Kidney tubule cell (primary cell): ENCODE results near the gene TRERF1.
A peak's percentile ranks its signal among the peaks of the same experiment; 100 is the strongest.

Experiments
- DNase-seq: peaks from one replicate; pipeline ENCODE4 v3.0.0-alpha.2; 2018; ENCODE audit warnings: low spot score

The TRERF1 gene

DNA sequence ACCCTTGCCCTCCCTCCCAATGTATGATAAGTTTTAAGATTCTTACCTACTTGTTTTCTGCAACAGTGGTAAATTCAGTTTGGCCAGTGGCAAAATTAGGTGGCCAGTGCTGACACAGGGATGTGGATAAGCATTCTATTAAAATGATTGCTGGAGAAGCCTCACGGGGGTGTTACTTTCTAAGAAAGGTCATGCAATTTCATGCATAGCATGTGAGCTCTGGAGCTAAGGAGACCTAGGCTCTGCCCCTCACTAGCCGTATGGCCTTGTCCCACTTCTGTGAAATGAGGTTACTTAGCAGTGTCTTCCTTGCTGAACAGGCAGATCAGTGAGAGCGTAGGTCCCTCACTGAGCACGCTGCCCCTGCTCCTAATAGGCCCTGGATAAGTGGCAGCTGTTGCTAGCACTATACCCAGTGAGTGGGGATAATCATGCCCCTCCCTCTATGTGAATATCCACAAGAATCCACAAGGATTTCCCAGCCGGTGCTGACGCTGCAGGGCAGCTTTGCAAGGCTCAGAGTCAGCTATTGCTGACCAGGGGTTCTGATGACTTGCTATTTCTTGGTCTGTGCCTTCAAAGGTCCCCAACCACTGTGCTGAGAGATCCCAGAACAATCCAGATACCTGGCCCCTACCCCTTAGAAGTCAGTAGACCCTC lies 147.5 kb downstream of the TRERF1 start:
- DNase-seq: no peak

DNA sequence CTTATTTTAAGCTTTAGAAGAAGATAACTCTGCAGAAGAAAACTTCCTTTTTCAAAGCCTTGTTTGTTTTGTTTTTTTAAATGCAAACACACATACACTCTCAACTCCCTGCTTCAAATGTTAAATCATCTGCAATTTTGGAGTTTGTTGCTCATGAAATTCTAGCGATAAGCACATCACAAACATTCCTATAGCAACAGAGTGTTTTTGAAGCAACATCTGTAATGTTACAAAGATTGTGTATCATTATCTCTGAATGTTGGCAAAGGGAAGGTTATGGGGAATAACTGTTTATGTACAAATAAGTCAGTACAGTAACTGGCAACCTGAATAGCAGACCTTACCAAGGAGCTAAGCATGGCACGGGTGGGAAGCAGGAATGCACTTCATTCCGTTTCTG lies 149.3 kb downstream of the TRERF1 start:
- DNase-seq: no peak

GRCh38 chr6:42301986-42302385 lies 149.7 kb downstream of the TRERF1 start:
- no peak for DNase-seq

DNA sequence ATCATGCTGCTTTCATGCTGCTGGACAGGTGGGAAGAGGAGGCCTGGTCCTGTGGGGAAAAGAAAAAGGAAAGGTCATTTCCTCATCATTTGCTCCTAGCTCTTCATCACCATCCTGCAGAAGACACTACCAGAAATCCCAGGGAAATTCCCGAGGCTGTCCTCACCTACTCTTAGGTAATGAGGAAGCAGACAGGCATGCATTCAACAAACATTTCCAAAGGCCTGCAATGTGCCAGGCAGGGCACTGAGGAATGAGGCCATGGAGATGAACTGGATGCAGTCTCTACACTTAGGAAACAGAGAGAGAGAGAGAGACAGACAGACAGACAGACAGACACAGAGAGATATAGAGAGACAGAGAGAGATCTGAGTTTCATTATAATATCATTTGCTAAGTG lies 151.0 kb downstream of the TRERF1 start:
- peak; percentile 89 for DNase-seq

GRCh38 chr6:42300185-42300584 lies 151.5 kb downstream of the TRERF1 start:
- no peak for DNase-seq

GRCh38 chr6:42297661-42298060 lies 154.1 kb downstream of the TRERF1 start:
- no peak for DNase-seq

- DNase-seq: no peak
These were observed 155.1 kb downstream of the TRERF1 start for GRCh38 chr6:42296614-42297013.

GRCh38 chr6:42295677-42296076 lies 156.0 kb downstream of the TRERF1 start:
- no peak for DNase-seq

DNA sequence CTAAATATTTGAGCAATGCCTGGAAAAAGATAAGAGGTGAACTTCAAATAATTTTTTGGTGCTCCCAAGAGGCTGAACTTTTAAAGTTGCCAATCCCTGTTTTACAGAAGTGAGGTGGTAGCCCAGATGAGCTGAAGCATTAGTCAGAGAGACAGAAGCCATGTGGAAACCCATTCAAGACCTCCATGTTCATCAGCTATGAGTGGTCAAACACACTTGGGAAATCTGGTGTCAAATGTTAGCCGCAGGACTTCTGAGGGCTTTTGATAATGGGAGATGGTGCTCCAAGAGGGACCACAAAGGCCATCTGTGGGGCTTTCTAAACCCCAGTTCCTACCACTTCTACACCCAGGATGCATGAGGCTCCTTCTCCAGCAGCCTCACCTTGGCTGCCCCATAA lies 156.5 kb downstream of the TRERF1 start:
- no peak for DNase-seq

DNA sequence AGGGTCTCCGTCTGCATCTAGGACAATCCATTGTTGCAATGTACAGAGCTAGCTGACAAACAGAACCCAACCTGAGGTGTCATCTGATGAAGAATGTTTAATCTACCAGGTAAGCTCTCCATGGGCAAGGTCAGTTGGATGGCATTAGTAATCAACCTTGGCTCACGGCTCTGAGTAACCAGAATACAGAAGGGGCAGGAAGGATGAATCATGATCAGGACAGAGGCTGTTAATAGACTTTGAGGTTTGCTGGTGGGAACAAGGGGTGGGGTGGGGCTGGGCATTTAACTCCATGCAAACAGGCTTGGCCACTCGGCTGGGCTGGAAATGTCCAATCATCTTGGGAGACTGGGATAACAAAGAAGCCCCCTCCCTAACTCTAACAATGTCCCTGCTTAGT lies 157.0 kb downstream of the TRERF1 start:
- peak; percentile 95 for DNase-seq

DNA sequence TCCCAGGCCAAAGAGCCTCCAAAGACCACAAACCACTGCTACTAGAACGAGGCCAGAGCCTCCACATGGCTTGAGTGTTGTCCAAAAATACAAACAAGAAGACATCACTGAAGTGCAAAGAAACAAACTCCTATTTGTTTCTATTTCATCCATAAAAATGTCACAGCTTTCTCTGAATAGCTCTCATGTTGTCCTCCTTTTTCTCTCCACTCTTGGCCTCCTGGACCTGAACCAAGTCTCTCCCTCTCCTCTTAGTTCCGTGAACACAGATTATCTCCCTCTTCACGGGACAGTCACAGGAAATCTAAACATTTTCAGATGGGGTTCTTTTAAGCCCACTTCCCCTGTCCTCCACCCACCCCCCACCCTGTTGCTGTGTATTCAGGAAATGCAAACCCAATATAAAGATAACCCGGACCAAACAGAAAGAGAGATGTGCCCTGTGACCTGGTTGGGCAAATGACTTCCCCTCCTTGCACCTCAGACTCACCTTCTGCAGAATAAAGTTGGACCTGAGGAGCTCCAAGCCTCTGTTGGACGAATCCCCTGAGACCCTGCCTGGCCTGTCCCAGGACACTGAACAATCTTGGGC lies 158.2 kb downstream of the TRERF1 start:
- no peak for DNase-seq

GRCh38 chr6:42292004-42292740 lies 159.6 kb downstream of the TRERF1 start:
- peak; percentile 90 for DNase-seq

- DNase-seq: no peak
These were observed 164.0 kb downstream of the TRERF1 start for GRCh38 chr6:42287756-42288155.

DNA sequence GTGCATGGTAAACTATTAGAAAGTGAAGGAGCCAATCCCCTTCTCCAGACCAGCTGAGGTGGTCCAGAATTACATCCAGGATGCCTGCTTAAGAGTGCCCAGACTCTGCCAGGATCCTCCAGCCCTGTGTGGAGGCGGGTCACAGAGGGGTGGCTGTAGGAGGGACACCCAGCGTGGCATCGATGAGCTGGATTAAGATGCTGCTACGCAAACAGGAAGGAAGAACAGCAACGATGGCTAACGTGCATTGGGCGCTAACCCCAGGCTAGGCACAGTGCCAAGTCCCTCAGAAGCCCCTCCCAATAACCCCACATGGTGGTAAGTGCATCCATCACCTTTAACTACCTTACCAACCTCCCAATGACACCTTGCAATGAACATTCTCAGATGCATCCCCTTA lies 170.2 kb downstream of the TRERF1 start:
- no peak for DNase-seq

- DNase-seq: no peak
These were observed 170.7 kb downstream of the TRERF1 start for GRCh38 chr6:42280966-42281533.

DNA sequence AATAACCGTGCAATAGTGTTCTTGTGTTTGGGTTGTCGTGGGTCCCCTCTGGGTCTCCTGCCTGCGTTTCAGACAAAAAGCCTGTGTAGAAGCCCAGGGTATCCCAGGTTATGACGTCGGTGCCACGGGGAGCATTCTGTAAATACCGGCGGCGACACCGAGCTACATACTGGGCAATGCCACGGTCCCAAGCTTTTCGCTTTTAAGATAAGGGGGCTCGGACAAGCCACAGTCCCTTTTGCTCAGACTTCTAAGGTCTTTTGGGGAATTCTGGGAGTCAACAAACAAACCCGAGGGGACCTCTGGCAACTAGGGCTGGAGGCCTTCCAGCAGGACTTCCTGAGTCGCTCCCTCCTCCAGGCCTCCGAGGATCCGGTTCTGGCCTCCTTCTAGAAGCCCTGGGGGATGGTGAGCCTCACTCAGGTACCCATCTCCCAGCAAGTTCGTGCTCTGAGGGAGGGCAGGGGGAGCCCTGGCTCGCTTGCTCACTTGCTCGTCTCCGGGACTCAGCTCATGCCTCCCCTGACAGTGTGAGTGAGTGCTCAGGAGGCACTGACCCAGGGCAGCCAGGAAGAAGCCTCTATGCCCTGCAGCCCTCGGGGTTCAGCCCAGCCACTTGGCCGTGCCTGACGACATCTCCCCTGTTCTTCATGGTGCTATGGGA lies 171.6 kb downstream of the TRERF1 start:
- no peak for DNase-seq

GRCh38 chr6:42279144-42279781 lies 172.5 kb downstream of the TRERF1 start:
- DNase-seq: peak; percentile 45

- no peak for DNase-seq
These were observed 173.4 kb downstream of the TRERF1 start for GRCh38 chr6:42278131-42278853.

GRCh38 chr6:42276034-42276890 lies 175.5 kb downstream of the TRERF1 start:
- no peak for DNase-seq

GRCh38 chr6:42275376-42276033 lies 176.2 kb downstream of the TRERF1 start:
- no peak for DNase-seq
